ENCODE measurements around the gene NRIP1.
"Not testable (repeated sequence)": the region's sequence is repeated elsewhere in the genome, so short reads cannot be mapped to it uniquely, and the experiment has no call there.

The NRIP1 gene

GRCh38 chr21:14962217-14962616 is 102.6 kb downstream of the NRIP1 start:
- DNase-seq: no peak

DNA sequence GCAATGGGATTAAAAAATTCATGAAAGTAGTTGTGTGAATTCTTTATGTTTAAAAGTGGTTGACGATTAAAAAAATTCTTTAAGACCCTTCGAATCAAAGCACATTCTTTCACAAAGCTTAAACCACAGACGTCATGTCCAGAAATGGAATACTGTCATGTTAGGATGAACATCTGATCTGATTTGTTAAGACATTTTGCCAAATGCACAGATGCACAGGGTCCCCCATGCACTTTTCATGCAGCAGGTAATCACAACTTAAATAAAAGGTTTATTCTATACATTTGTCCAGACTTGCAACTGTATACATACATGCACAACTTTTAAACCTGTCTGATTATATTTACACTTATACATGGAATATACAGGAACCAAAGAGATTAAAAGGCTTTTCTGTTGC is 103.3 kb downstream of the NRIP1 start:
- no peak for DNase-seq

GRCh38 chr21:14959343-14959742 is 105.5 kb downstream of the NRIP1 start:
- no peak for DNase-seq

DNA sequence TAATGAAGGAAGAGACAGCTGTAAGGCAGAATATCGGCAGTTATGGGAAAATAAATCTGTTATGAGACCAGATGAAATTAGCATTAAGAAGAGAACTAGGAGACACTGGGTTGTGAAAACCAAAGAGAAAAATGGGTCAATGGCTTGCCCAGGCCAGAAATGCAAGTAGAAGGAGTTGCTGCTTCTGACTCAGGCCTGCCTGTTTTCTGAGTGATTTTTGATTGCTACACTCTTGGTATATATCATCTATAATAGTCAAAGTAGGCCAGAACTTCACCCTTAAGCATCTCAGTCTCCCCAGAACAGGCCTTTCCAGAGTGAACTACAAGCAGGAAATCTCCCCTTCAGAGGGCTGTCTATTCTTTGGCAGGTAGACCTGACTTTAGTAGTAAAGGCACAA is 107.0 kb downstream of the NRIP1 start:
- DNase-seq: no peak

- DNase-seq: no peak
Measured at GRCh38 chr21:14956807-14957206, 108.0 kb downstream of the NRIP1 start.

DNA sequence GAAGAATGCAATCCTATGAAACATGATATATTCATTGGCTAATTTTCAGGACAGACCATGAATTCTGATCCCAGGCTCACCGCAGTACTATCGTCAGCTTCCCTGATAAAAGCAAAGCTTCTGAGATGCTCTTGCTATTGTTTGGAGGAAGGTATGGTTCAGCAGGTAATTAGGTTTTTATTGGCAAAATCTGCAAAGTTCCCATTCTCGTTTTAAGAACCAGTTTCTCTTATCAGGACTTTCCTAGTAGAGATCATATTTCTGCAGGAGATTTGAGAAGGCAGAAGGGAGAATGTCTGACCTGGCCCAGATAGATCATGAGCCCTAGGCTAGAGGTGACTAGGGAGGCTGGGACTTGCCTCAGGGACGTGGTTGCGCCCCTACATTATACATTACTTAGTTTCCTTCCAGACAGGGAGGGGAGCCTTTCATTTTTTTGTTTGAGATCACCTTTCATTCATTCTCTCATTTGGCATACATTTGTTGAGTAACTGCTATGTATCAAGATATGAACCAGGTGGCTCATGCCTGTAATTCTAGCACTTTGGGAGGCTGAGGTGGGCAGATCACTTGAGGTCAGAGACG is 108.8 kb downstream of the NRIP1 start:
- no peak for DNase-seq

DNA sequence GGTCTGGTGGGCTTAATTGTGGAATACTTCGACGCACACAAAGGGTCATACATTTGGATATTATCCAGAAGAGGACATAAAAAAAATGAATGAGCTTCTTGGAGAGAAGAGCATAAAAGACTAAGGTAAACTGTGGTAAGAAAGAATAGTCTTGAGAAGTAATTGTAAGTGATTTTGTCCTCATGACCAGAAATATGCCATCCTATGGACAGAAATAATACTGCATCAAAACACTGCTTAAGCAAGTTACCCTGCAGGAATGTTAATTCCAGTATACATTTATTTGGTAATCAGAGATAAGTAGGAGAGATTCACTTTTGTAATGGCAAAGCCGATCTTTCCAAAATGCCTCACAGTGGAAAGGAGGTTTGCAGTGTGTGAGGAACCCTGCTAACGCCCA is 111.9 kb downstream of the NRIP1 start:
- no peak for DNase-seq

- DNase-seq: no peak
Measured at GRCh38 chr21:14949603-14950002, 115.2 kb downstream of the NRIP1 start.

GRCh38 chr21:14947613-14948160 is 117.1 kb downstream of the NRIP1 start:
- no peak for DNase-seq

GRCh38 chr21:14945176-14945575 is 119.6 kb downstream of the NRIP1 start:
- DNase-seq: no peak

GRCh38 chr21:14943616-14944015 is 121.2 kb downstream of the NRIP1 start:
- DNase-seq: no peak

DNA sequence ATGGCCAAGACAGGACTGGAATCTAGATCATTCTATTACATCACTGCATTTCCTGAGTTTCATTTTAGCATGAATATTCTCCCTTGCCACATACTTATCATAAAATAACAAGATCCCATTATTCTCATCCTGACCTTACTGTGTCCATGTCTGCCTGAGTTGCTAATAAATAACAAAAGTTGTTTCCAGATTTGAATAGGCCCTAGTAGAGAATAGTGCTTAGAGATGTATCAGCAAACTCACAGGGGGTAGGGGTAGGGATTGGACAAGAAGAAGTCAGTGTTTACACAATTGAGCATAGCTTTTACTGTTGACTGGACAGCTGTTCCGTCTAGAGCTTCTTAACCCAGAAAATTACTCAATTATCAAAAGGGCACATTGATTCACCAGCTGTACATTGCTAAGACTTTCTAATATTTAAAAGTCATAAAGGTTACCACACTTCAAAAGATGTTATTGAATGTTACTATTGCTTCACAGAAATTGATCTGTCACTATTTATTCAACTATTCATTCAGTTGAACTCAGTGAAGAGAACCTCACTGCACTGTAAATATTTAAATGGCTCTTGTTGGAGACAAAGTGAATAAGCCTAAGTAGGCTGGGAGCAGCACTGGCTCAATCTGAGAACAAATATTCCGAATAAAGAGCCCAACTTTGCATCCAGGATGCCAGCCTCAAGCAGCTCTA is 121.9 kb downstream of the NRIP1 start:
- no peak for DNase-seq

DNA sequence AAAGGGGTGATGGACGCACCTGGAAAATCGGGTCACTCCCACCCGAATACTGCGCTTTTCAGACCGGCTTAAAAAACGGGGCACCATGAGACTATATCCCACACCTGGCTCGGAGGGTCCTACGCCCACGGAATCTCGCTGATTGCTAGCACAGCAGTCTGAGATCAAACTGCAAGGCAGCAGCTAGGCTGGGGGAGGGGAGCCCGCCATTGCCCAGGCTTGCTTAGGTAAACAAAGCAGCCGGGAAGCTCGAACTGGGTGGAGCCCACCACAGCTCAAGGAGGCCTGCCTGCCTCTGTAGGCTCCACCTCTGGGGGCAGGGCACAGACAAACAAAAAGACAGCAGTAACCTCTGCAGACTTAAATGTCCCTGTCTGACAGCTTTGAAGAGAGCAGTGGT is 137.5 kb downstream of the NRIP1 start:
- not testable (repeated sequence) for DNase-seq

GRCh38 chr21:14926186-14926585 is 138.6 kb downstream of the NRIP1 start:
- no peak for DNase-seq

GRCh38 chr21:14923468-14923867 is 141.3 kb downstream of the NRIP1 start:
- DNase-seq: no peak

DNA sequence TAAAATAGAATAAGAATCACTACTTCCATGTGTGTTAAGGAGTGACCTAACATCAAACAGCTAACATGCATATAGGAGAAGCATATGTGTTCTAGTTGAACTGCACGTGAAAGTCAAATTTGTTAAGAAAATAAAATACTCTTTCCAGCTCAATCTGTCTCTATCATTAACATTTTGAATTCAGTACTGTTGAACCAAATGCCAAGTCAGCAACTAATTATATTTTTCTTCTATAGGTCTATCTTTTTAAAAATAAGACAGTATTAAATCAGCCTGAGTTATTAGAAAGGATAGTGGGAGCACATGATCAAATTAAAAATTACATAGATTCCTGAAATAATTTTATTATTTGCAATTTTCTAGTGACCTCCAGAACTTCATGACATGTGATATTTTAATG is 141.8 kb downstream of the NRIP1 start:
- no peak for DNase-seq

DNA sequence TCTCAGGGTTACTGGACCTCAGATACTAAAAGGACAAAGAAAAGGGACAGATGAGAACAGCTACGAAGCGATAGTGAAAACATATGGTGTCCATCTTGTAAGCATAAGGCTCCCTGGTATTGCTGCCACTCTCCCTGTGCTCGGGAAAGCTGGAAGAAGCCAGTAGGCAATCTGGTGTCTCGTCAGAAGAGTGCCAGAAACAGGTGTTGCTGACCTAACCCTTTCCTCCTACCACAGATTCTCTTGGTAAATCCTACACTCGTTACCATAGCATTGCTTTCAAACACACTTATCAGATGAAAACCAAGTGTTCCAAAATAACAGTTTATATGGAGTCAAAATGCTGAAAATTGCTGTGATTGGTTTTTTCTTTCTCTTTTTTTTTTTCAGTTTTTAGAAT is 146.3 kb downstream of the NRIP1 start:
- DNase-seq: no peak

- DNase-seq: no peak
Measured at GRCh38 chr21:14917762-14918161, 147.0 kb downstream of the NRIP1 start.

DNA sequence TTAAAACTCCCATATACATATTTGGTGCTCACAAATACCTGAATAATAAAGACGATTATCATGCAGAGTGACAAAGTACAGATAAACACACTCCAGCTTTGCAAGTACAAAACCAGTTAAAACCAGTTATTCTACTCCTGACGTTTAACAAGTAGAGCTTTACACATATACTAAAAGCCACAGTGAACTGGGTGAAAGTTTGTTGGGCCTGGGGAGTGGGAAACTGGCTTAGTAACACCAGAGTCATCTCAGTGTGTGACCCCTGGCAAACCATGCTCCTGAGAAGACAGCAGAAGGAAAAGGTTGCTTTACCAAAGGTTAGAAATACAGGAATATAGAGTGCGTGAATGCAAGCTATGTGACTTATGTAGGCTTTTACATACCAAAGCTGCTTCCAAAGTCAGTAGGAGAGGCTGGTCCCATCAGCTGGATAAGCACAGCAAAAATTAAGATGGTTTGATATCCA is 148.1 kb downstream of the NRIP1 start:
- DNase-seq: no peak

- no peak for DNase-seq
Measured at GRCh38 chr21:14913638-14914037, 151.2 kb downstream of the NRIP1 start.

DNA sequence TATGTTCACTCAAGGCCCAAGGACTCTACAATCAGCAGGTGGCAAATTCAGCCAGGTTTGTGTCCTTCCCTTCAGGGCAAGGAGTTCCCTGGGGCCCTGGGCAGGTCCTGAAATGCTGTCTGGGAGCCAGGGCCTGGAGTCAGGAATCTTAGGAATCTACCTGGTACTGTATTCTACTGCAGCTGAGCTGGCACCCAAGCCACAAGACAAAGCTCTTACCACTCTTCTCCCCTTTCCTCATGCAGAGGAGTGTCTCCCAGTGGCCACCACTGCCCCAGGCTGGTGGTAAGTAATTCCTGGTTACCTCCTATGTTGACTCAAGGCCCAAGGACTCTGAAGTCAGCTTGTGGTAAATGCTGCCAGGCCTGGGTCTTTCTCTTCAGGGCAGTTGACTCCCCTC is 153.4 kb downstream of the NRIP1 start:
- no peak for DNase-seq

Measured in activated CD4-positive, CD25-positive, alpha-beta regulatory T cell treated with anti-CD3 and anti-CD28 coated beads, Interleukin-2, amount 50 U/mL, for 72 hours (primary cell).